Measurements from ENCODE around the gene CLEC2L.

GRCh38 chr7:139570626-139571025 lies 47.1 kb downstream of the CLEC2L start:
- TF ChIP-seq POLR2A (IDR thresholded peaks at IDR 0.05; ENCODE audit: low read depth, low read length) (no peak), POLR2AphosphoS5 (IDR thresholded peaks at IDR 0.05; ENCODE audit: low read depth, low read length) (no peak), POU2F2 (IDR thresholded peaks at IDR 0.05; ENCODE audit: low read depth, low read length) (no peak), TAF1 (IDR thresholded peaks at IDR 0.05; ENCODE audit: low read depth, low read length) (no peak), SPI1 (IDR thresholded peaks at IDR 0.05; ENCODE audit: low read depth, low read length) (no peak)
